Stimulated activated CD4-positive, alpha-beta T cell treated with anti-CD3 and anti-CD28 coated beads, Interleukin-12 subunit alpha, Interleukin-12 subunit beta, amount 100 ng/mL, for 24 hours (primary cell): Measurements from ENCODE around the gene PTPMT1.

ENCODE experiments used
- DNase-seq, 2 experiments: peaks; one replicate each; pipeline ENCODE4 v3.0.0-alpha.2; 2020; ENCODE audit warnings: low read depth in 2 of 2

PTPMT1 gene

GRCh38 chr11:47578524-47579494 is 13.4 kb downstream of the PTPMT1 start, which contains the start of the genes KBTBD4 and NDUFS3:
KBTBD4 (minus strand) TSS chr11:47578970; CDS start chr11:47578951, 19 bp downstream.
NDUFS3 (plus strand) TSS chr11:47579074; CDS start chr11:47579092, 18 bp downstream.
- DNase-seq: peak; percentile 85 to 86

GRCh38 chr11:47583844-47584243 is 18.4 kb downstream of the PTPMT1 start:
- no peak for DNase-seq

- no peak for DNase-seq
Measured at GRCh38 chr11:47586098-47586855, 20.9 kb downstream of the PTPMT1 start, which contains the start of gene FAM180B. FAM180B (plus strand) TSS chr11:47586678; CDS start chr11:47586769, 91 bp downstream.

- DNase-seq: no peak
Measured at GRCh38 chr11:47587039-47587716, 21.8 kb downstream of the PTPMT1 start.

- no peak for DNase-seq
Measured at GRCh38 chr11:47587723-47588326, 22.4 kb downstream of the PTPMT1 start.

- no peak for DNase-seq
Measured at GRCh38 chr11:47589118-47589517, 23.7 kb downstream of the PTPMT1 start.

GRCh38 chr11:47589584-47589976 is 24.2 kb downstream of the PTPMT1 start:
- DNase-seq: no peak

- DNase-seq: no peak
Measured at GRCh38 chr11:47589977-47590861, 24.8 kb downstream of the PTPMT1 start.

- no peak for DNase-seq
Measured at GRCh38 chr11:47591764-47592163, 26.4 kb downstream of the PTPMT1 start.

GRCh38 chr11:47592251-47592650 is 26.9 kb downstream of the PTPMT1 start:
- no peak for DNase-seq

GRCh38 chr11:47592970-47593369 is 27.6 kb downstream of the PTPMT1 start:
- DNase-seq: no peak

GRCh38 chr11:47593492-47593933 is 28.1 kb downstream of the PTPMT1 start:
- DNase-seq: no peak

- DNase-seq: no peak
Measured at GRCh38 chr11:47593934-47594855, 28.8 kb downstream of the PTPMT1 start, which contains the start of gene C1QTNF4. C1QTNF4 (minus strand) TSS chr11:47594411; CDS start chr11:47590810, 3,601 bp downstream.

- no peak for DNase-seq
Measured at GRCh38 chr11:47595029-47595428, 29.6 kb downstream of the PTPMT1 start.

- no peak for DNase-seq
Measured at GRCh38 chr11:47595967-47596366, 30.6 kb downstream of the PTPMT1 start.

- no peak for DNase-seq
Measured at GRCh38 chr11:47599902-47600301, 34.5 kb downstream of the PTPMT1 start.

GRCh38 chr11:47603295-47603694 is 37.9 kb downstream of the PTPMT1 start:
- no peak for DNase-seq

- no peak for DNase-seq
Measured at GRCh38 chr11:47605921-47606320, 40.5 kb downstream of the PTPMT1 start.

GRCh38 chr11:47606731-47607130 is 41.3 kb downstream of the PTPMT1 start:
- no peak for DNase-seq
